ENCODE results near the gene ZFAND2B.

GRCh38 chr2:219253753-219254589, 47.4 kb downstream of the ZFAND2B start, which contains the start of gene TUBA4A:
- TF ChIP-seq POLR2A (IDR thresholded peaks at IDR 0.05) (peak; percentile 94 to 95), CTCF (IDR thresholded peaks at IDR 0.05) (peak in 5 of 6 experiments; percentile 7 to 29 (median 23))
